ENCODE measurements around the gene ST3GAL3.

Gene ST3GAL3

GRCh38 chr1:43754892-43755291, 47.6 kb downstream of the ST3GAL3 start:
- Mint-ChIP-seq H3K27ac (no peak overlapping the region), H3K27me3 (ENCODE audit: low read depth, poor library complexity) (no peaks in the 10 kb centered on the region), H3K9me3 (no peaks in the 10 kb centered on the region), H3K4me1 (no peaks in the 10 kb centered on the region), H3K4me3 (no peak overlapping the region), H3K36me3 (ENCODE audit: low read depth) (peaks cover 3% of the 10 kb centered on the region)
- no peak for TF ChIP-seq CTCF (IDR thresholded peaks at IDR 0.05)
- DNase-seq, result no peak

GRCh38 chr1:43757343-43758053, 50.2 kb downstream of the ST3GAL3 start:
- H3K27ac Mint-ChIP-seq, result no peak overlapping the region
- no peaks in the 10 kb centered on the region for H3K4me1 Mint-ChIP-seq
- H3K27me3 Mint-ChIP-seq (ENCODE audit: low read depth, poor library complexity), result no peaks in the 10 kb centered on the region
- TF ChIP-seq CTCF (IDR thresholded peaks at IDR 0.05), result no peak
- no peak overlapping the region for H3K4me3 Mint-ChIP-seq
- H3K9me3 Mint-ChIP-seq, result no peaks in the 10 kb centered on the region
- H3K36me3 Mint-ChIP-seq (ENCODE audit: low read depth), result no peaks in the 10 kb centered on the region
- no peak for DNase-seq

- no peaks in the 10 kb centered on the region for H3K9me3 Mint-ChIP-seq
- no peaks in the 10 kb centered on the region for H3K27me3 Mint-ChIP-seq (ENCODE audit: low read depth, poor library complexity)
- H3K4me1 Mint-ChIP-seq, result peaks cover 11% of the 10 kb centered on the region
- TF ChIP-seq CTCF (IDR thresholded peaks at IDR 0.05), result no peak
- H3K4me3 Mint-ChIP-seq, result no peak overlapping the region
- H3K27ac Mint-ChIP-seq, result no peak overlapping the region
- no peak for DNase-seq
- no peaks in the 10 kb centered on the region for H3K36me3 Mint-ChIP-seq (ENCODE audit: low read depth)
Measured at GRCh38 chr1:43760745-43761317, 53.5 kb downstream of the ST3GAL3 start.

GRCh38 chr1:43763497-43763973, 56.2 kb downstream of the ST3GAL3 start:
- peak; percentile 77 for TF ChIP-seq CTCF (IDR thresholded peaks at IDR 0.05)
- peaks cover 11% of the 10 kb centered on the region for H3K4me1 Mint-ChIP-seq
- H3K36me3 Mint-ChIP-seq (ENCODE audit: low read depth), result no peaks in the 10 kb centered on the region
- no peak overlapping the region for H3K4me3 Mint-ChIP-seq
- H3K9me3 Mint-ChIP-seq, result no peaks in the 10 kb centered on the region
- H3K27ac Mint-ChIP-seq, result no peak overlapping the region
- DNase-seq, result peak; percentile 53
- no peaks in the 10 kb centered on the region for H3K27me3 Mint-ChIP-seq (ENCODE audit: low read depth, poor library complexity)

- H3K9me3 Mint-ChIP-seq, result no peaks in the 10 kb centered on the region
- no peak for DNase-seq
- no peaks in the 10 kb centered on the region for H3K36me3 Mint-ChIP-seq (ENCODE audit: low read depth)
- H3K4me3 Mint-ChIP-seq, result no peak overlapping the region
- H3K4me1 Mint-ChIP-seq, result peaks cover 11% of the 10 kb centered on the region
- no peak for TF ChIP-seq CTCF (IDR thresholded peaks at IDR 0.05)
- H3K27ac Mint-ChIP-seq, result no peak overlapping the region
- H3K27me3 Mint-ChIP-seq (ENCODE audit: low read depth, poor library complexity), result no peaks in the 10 kb centered on the region
Measured at GRCh38 chr1:43764581-43764980, 57.2 kb downstream of the ST3GAL3 start.
